ENCODE measurements around the gene CD82.
A peak's percentile ranks its signal among the peaks of the same experiment; 100 is the strongest.

The CD82 gene

DNA sequence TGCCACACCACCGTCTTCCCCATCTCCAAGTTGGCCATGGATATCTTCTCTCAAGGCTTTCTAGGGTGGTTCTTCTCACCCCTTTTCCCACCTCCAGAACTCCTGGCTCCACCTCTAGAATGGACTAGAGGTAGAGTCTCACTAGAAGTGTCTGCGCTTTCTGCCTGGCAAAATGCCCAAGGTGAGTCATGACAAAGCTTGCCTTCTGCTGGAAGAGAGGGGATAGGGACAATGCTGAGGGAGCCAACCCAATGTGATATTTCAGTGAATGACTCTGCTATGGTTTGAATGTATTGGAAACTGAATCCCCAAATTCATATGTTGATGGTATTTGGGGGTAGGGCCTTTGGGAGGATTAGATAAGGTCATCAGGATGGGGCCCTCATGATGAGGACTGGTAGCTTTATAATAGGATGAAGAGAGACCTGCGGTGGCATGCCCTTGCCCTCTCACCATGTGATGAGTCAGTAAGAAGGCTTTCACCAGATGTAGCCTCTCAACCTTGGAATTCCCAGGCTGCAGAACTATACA, 4.1 kb upstream of the CD82 start:
- intact Hi-C loops (cut with micrococcal nuclease): loop anchor here (10.0 kb wide), 1 partner anchor 1243 kb away; the partner anchor contains the start of gene SLC35C1
- H3K27ac Mint-ChIP-seq: no peak overlapping the region
- peaks cover 56% of the 10 kb centered on the region for H3K4me1 Mint-ChIP-seq (ENCODE audit: low read depth)
- no peak overlapping the region for H3K4me3 Mint-ChIP-seq
- no peaks in the 10 kb centered on the region for H3K36me3 Mint-ChIP-seq (ENCODE audit: low read depth)
- peaks cover 20% of the 10 kb centered on the region for H3K27me3 Mint-ChIP-seq
- H3K9me3 Mint-ChIP-seq: no peaks in the 10 kb centered on the region

DNA sequence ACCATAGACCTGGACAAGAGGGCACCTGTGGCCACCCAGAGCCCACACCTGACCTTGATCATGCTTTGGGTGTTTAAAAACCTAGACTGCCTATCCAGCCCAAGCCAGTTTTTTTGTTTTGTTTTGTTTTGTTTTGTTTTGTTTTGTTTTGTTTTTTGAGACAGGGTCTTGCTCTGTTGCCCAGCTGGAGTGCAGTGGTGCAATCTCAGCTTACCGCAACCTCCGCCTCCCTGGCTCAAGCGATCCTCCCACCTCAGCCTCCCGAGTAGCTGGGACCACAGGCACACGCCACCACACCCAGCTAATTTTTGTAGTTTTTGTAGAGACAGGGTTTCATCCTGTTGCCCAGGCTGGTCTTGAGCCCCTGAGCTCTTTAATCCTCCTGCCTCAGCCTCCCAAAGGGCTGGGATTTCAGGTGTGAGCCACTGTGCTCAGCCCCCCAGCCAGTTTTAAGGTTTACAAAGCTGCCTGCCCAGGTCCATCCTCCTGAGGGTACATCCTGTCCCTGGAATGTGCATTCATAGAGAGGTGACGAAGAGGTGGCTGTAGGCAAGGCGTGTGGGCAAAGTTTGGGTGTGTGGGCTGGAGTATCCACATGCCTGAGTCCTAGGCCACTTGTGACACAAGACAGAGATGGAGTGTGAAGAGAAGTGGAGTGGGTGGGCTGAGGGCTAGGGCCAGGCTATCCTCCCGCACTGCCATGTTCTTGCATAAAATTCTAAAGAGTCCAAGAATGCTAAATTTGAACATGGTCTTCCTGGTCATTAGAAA, 3.3 kb upstream of the CD82 start:
- Mint-ChIP-seq H3K4me1 (ENCODE audit: low read depth) (peaks cover 57% of the 10 kb centered on the region), H3K27ac (no peak overlapping the region), H3K36me3 (ENCODE audit: low read depth) (no peaks in the 10 kb centered on the region), H3K9me3 (no peaks in the 10 kb centered on the region), H3K4me3 (no peak overlapping the region), H3K27me3 (peaks cover 23% of the 10 kb centered on the region)
- intact Hi-C loops (cut with micrococcal nuclease): loop anchor here (10.0 kb wide), 1 partner anchor 1243 kb away; the partner anchor contains the start of gene SLC35C1

GRCh38 chr11:44562845-44563460, 2.5 kb upstream of the CD82 start:
- H3K36me3 Mint-ChIP-seq (ENCODE audit: low read depth): no peaks in the 10 kb centered on the region
- H3K9me3 Mint-ChIP-seq: no peaks in the 10 kb centered on the region
- peaks cover 61% of the 10 kb centered on the region for H3K4me1 Mint-ChIP-seq (ENCODE audit: low read depth)
- H3K27me3 Mint-ChIP-seq: peaks cover 31% of the 10 kb centered on the region
- no peak overlapping the region for H3K27ac Mint-ChIP-seq
- H3K4me3 Mint-ChIP-seq: no peak overlapping the region
- intact Hi-C loops (cut with micrococcal nuclease): loop anchor here (10.0 kb wide), 1 partner anchor 1242 kb away; the partner anchor contains the start of gene SLC35C1

- Mint-ChIP-seq H3K36me3 (ENCODE audit: low read depth) (no peaks in the 10 kb centered on the region), H3K9me3 (no peaks in the 10 kb centered on the region), H3K27ac (no peak overlapping the region), H3K4me1 (ENCODE audit: low read depth) (peaks cover 69% of the 10 kb centered on the region), H3K27me3 (peaks cover 32% of the 10 kb centered on the region), H3K4me3 (no peak overlapping the region)
- intact Hi-C loops (cut with micrococcal nuclease): loop anchor here (10.0 kb wide), 1 partner anchor 1241 kb away; the partner anchor contains the start of gene SLC35C1
These were observed 1.8 kb upstream of the CD82 start for GRCh38 chr11:44563711-44564110.

GRCh38 chr11:44564166-44564565, 1.3 kb upstream of the CD82 start:
- intact Hi-C loops (cut with micrococcal nuclease): loop anchor here (10.0 kb wide), 1 partner anchor 1241 kb away; the partner anchor contains the start of gene SLC35C1
- H3K27me3 Mint-ChIP-seq: peaks cover 32% of the 10 kb centered on the region
- H3K27ac Mint-ChIP-seq: peak overlapping the region; percentile 93
- H3K9me3 Mint-ChIP-seq: no peaks in the 10 kb centered on the region
- no peak overlapping the region for H3K4me3 Mint-ChIP-seq
- peaks cover 71% of the 10 kb centered on the region for H3K4me1 Mint-ChIP-seq (ENCODE audit: low read depth)
- no peaks in the 10 kb centered on the region for H3K36me3 Mint-ChIP-seq (ENCODE audit: low read depth)

DNA sequence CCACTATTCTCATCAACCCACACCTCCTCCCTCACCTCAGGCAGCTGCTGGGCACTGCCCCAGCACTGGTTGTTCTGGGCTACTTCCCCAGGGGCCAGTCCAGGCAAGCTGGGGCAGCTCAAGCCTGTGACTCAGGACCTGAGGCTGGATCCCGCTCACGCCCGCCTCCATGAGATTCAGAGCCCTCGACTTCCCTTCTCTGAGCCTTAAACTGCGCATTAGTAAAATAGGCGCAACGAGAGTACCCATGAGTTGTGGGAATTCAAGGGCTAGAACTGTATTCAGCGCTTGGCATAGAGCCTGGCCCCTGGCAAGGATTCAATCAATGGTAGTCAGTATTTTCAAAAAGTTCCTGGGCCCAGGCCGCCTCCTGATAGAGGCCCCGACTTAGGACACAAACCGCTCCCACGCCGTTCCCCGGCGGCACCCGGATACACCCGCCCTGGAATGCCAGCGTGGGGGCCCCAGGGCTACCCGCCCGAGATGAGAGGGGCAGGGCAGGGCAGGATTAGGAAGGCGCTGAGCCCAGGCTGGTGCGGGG, 723 bp upstream of the CD82 start:
- H3K9me3 Mint-ChIP-seq: no peaks in the 10 kb centered on the region
- H3K27ac Mint-ChIP-seq: peak overlapping the region; percentile 93
- peak overlapping the region; percentile 81 for H3K4me3 Mint-ChIP-seq
- intact Hi-C loops (cut with micrococcal nuclease): loop anchor here (1.0 to 10.0 kb wide), 2 partner anchors 34 to 1240 kb away; partner anchors contain the start of gene SLC35C1
- H3K27me3 Mint-ChIP-seq: peaks cover 32% of the 10 kb centered on the region
- no peaks in the 10 kb centered on the region for H3K36me3 Mint-ChIP-seq (ENCODE audit: low read depth)
- H3K4me1 Mint-ChIP-seq (ENCODE audit: low read depth): peaks cover 71% of the 10 kb centered on the region

GRCh38 chr11:44565953-44566949, 788 bp downstream of the CD82 start:
- Mint-ChIP-seq H3K36me3 (ENCODE audit: low read depth) (no peaks in the 10 kb centered on the region), H3K4me3 (peak overlapping the region; percentile 81), H3K27me3 (peaks cover 29% of the 10 kb centered on the region), H3K27ac (peak overlapping the region; percentile 93), H3K4me1 (ENCODE audit: low read depth) (peaks cover 75% of the 10 kb centered on the region), H3K9me3 (no peaks in the 10 kb centered on the region)
- intact Hi-C loops (cut with micrococcal nuclease): loop anchor here (1.0 to 10.0 kb wide), 2 partner anchors 36 to 1239 kb away; partner anchors contain the start of gene SLC35C1

DNA sequence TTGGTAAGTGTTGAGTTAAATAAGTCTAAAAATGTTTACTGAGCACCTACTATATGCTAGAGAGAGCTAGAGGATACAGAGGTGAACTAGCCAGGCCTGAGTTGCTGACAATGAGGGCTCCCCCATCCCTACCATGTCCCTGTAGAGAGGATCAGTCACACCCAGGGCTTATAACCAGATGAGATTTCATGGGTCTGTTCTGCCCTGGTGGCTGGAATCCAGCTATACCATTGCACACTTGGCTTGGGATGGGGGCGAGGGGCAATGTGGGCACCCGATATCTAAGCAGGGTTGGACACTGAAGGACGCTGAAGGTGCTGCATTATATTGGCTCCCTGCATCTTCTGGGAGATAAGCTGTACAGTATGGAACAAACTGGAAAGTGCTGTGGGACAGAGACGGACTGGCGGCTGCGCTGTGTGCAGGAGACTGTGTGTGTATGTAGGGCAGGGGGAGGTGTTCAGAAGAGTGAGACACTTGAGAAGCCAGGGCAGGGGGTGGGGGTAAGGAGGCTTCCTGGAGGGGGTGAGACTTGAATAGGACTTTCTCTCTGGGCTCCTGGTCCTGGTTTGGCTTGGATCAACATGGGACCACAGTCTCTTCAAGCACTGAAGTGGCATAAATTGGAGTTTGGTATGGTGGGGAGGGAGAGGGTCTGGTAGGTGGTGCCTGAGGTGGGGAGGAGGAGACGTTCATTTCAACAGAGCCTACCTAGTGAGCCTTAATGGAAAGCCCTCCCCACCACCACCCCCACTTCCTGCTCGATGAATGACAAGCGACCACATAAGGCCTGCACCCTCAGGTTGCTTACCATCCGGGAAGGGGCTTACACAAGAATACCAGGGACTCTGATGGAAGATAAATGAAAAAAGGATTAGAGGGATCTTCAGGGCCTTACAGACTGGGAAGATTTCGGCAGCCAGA, 1.8 kb downstream of the CD82 start:
- peaks cover 80% of the 10 kb centered on the region for H3K4me1 Mint-ChIP-seq (ENCODE audit: low read depth)
- H3K36me3 Mint-ChIP-seq (ENCODE audit: low read depth): no peaks in the 10 kb centered on the region
- intact Hi-C loops (cut with micrococcal nuclease): loop anchor here (10.0 kb wide), 1 partner anchor 1238 kb away; the partner anchor contains the start of gene SLC35C1
- peaks cover 23% of the 10 kb centered on the region for H3K27me3 Mint-ChIP-seq
- H3K9me3 Mint-ChIP-seq: no peaks in the 10 kb centered on the region
- no peak overlapping the region for H3K4me3 Mint-ChIP-seq
- H3K27ac Mint-ChIP-seq: peak overlapping the region; percentile 78

- H3K4me1 Mint-ChIP-seq (ENCODE audit: low read depth): peaks cover 80% of the 10 kb centered on the region
- peak overlapping the region; percentile 78 for H3K27ac Mint-ChIP-seq
- no peaks in the 10 kb centered on the region for H3K9me3 Mint-ChIP-seq
- no peak overlapping the region for H3K4me3 Mint-ChIP-seq
- intact Hi-C loops (cut with micrococcal nuclease): loop anchor here (10.0 kb wide), 1 partner anchor 1237 kb away; the partner anchor contains the start of gene SLC35C1
- peaks cover 21% of the 10 kb centered on the region for H3K27me3 Mint-ChIP-seq
- H3K36me3 Mint-ChIP-seq (ENCODE audit: low read depth): no peaks in the 10 kb centered on the region
These were observed 2.4 kb downstream of the CD82 start for GRCh38 chr11:44567876-44568256.

- Mint-ChIP-seq H3K4me3 (no peak overlapping the region), H3K4me1 (ENCODE audit: low read depth) (peaks cover 82% of the 10 kb centered on the region), H3K27ac (peak overlapping the region; percentile 78), H3K27me3 (peaks cover 21% of the 10 kb centered on the region), H3K9me3 (no peaks in the 10 kb centered on the region), H3K36me3 (ENCODE audit: low read depth) (no peaks in the 10 kb centered on the region)
- intact Hi-C loops (cut with micrococcal nuclease): loop anchor here (10.0 kb wide), 1 partner anchor 1237 kb away; the partner anchor contains the start of gene SLC35C1
These were observed 2.8 kb downstream of the CD82 start for GRCh38 chr11:44568331-44568657.

DNA sequence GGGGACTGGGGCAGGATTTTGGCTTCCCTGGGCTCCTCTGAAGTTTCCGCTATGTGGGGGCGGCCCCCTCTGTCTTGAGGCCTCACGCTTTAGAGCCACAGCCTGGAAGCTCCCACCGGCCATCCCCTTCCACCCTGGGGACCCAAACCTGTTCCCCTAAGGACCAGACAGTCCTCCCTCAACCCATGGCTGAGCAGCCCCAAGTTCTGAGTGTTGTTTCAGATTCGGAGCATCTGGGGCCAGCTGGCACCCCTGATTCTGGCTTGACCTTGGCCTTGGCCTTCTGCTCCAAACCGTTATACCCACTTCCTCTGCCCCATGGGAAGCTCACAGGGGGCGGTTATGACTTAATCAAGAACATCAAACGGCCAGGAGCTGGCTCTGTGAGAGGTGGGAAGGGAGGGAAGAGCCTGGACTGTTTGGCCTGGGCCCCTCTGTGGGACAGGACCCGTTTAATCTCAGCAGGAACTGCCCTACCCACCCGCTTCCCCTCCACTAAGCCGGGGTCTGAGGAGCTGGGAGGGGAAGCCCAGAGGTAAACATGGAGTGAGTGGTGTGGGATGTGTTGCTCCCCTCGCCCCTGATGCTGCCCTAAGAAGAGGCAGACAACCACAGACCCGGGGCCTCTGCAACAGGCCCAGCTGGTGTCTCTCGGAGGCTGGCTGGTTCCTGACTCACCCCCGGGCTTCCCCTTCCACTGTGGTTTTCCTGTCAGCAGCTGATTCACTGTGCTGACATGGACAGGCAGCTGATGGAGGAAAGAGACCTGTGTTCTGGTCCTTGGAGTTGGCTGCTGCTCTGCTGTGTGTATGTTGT, 3.4 kb downstream of the CD82 start:
- intact Hi-C loops (cut with micrococcal nuclease): loop anchor here (1.0 to 10.0 kb wide), 2 partner anchors 10 to 1236 kb away; partner anchors contain the start of gene SLC35C1
- Mint-ChIP-seq H3K9me3 (no peaks in the 10 kb centered on the region), H3K4me1 (ENCODE audit: low read depth) (peaks cover 88% of the 10 kb centered on the region), H3K27me3 (peaks cover 22% of the 10 kb centered on the region), H3K27ac (peak overlapping the region; percentile 78), H3K36me3 (ENCODE audit: low read depth) (no peaks in the 10 kb centered on the region), H3K4me3 (no peak overlapping the region)
